SK-N-SH (cell line): ENCODE measurements around the gene UVRAG. TPM values are rescaled to one million over a fixed set of nuclear protein-coding genes. Genes with fewer than 3 reads are reported as not detected.

Source experiments
- CTCF ChIA-PET: fragments of 300-600, 350-600 bp; formaldehyde crosslinking; extraction: SDS; loops from one replicate; lab custom pipeline; 2021; lab: Yijun Ruan, JAX
- POLR2A ChIA-PET: fragments of 350-600 bp; sonication (Branson Sonifier 250); formaldehyde crosslinking; extraction: SDS; loops from one replicate; lab custom pipeline; 2020; ENCODE audit warnings: antibody characterized with exemption, inconsistent platforms; lab: Yijun Ruan, JAX
- DNase-seq: peaks from one replicate; pipeline ENCODE4 v3.0.0; 2012
- H2AFZ ChIP-seq: fragments of 200-600 bp; sonication (generic); 2 replicates; pipeline ENCODE4 v1.8.1; 2016; ENCODE audit warnings: antibody characterized with exemption, mild to moderate bottlenecking, low read depth
- H3F3A ChIP-seq: fragments of 200-600 bp; sonication (generic); replicated peaks from 2 replicates; pipeline ENCODE3; 2016; ENCODE audit warnings: antibody characterized with exemption, mild to moderate bottlenecking; ENCODE audit not compliant: insufficient read depth
- H3K27ac ChIP-seq, 2 experiments: fragments of 200-500 bp in 1 of 2; fragments of 200-600 bp in 1 of 2; sonication (Bioruptor generic) in 1 of 2; sonication (generic), shearing (Covaris generic) in 1 of 2; 2 replicates each; pipeline versions ENCODE4 v1.5.1 to v1.6.1; 2014 to 2016; ENCODE audit warnings: low read depth in 2 of 2, inconsistent platforms in 1 of 2, low read length in 1 of 2, mild to moderate bottlenecking in 1 of 2, mixed read lengths in 1 of 2
- H3K27me3 ChIP-seq: fragments of 200-600 bp; sonication (generic), shearing (Covaris generic); 2 replicates; pipeline ENCODE4 v1.6.1; 2016; ENCODE audit warnings: mixed run types; ENCODE audit not compliant: insufficient read depth
- H3K36me3 ChIP-seq, 2 experiments: fragments of 200-500 bp in 1 of 2; fragments of 200-600 bp in 1 of 2; sonication (Bioruptor generic) in 1 of 2; sonication (generic) in 1 of 2; replicated peaks in 1 of 2; 2 replicates each; pipeline versions ENCODE3 to v1.5.1; 2014 to 2016; ENCODE audit warnings: low read length in 1 of 2, mild to moderate bottlenecking in 1 of 2; ENCODE audit not compliant: insufficient read depth in 2 of 2, control insufficient read depth in 1 of 2
- H3K4me1 ChIP-seq, 2 experiments: fragments of 200-500 bp in 1 of 2; fragments of 200-600 bp in 1 of 2; sonication (Bioruptor generic) in 1 of 2; sonication (generic), shearing (Covaris generic) in 1 of 2; 2 replicates each; pipeline versions ENCODE4 v1.5.1 to v1.6.1; 2014 to 2016; ENCODE audit warnings: low read depth in 1 of 2, low read length in 1 of 2, mixed run types in 1 of 2; ENCODE audit not compliant: insufficient read depth in 2 of 2, control insufficient read depth in 1 of 2
- H3K4me2 ChIP-seq: fragments of 200-600 bp; sonication (generic), shearing (Covaris generic); 2 replicates; pipeline ENCODE4 v1.6.1; 2017; ENCODE audit warnings: mixed run types
- H3K4me3 ChIP-seq, 2 experiments: fragments of 200-500 bp in 1 of 2; fragments of 200-600 bp in 1 of 2; sonication (Bioruptor generic) in 1 of 2; sonication (generic), shearing (Covaris generic) in 1 of 2; 2 replicates each; pipeline versions ENCODE4 v1.5.1 to v1.8.1; 2014 to 2016; ENCODE audit warnings: low read depth in 2 of 2, inconsistent platforms in 1 of 2, low read length in 1 of 2, mild to moderate bottlenecking in 1 of 2, mixed read lengths in 1 of 2, moderate library complexity in 1 of 2
- H3K79me2 ChIP-seq: fragments of 200-600 bp; sonication (generic); 2 replicates; pipeline ENCODE4 v1.8.1; 2017; ENCODE audit warnings: mild to moderate bottlenecking; ENCODE audit not compliant: insufficient read depth
- H3K9ac ChIP-seq: fragments of 200-600 bp; sonication (generic); 2 replicates; pipeline ENCODE4 v1.6.1; 2017; ENCODE audit warnings: mixed run types
- H3K9me2 ChIP-seq: fragments of 200-600 bp; sonication (generic); 2 replicates; pipeline ENCODE4 v1.6.1; 2017; ENCODE audit warnings: mixed run types
- H3K9me3 ChIP-seq: fragments of 200-600 bp; sonication (generic); 2 replicates; pipeline ENCODE4 v1.6.1; 2017; ENCODE audit warnings: mixed run types, mild to moderate bottlenecking, moderate library complexity
- H4K20me1 ChIP-seq: fragments of 200-600 bp; sonication (generic); 2 replicates; pipeline ENCODE4 v1.6.1; 2017; ENCODE audit warnings: mild to moderate bottlenecking, mixed run types; ENCODE audit not compliant: insufficient read depth
- EP300 ChIP-seq, 2 experiments: IDR thresholded peaks; 2 replicates each; pipeline versions ENCODE4 v1.4.0 to v1.6.1; 2012; ENCODE audit warnings: borderline replicate concordance in 1 of 2, low read depth in 1 of 2, low read length in 1 of 2
- EZH2phosphoT487 ChIP-seq: fragments of 200-600 bp; sonication (generic); IDR thresholded peaks from 2 replicates; pipeline ENCODE4 v1.6.1; 2017; ENCODE audit warnings: low read depth, mixed run types, mild to moderate bottlenecking, antibody characterized with exemption, moderate library complexity, borderline replicate concordance
- FOSL2 ChIP-seq: IDR thresholded peaks from 2 replicates; pipeline ENCODE4 v1.4.0; 2012; ENCODE audit warnings: low read depth, mild to moderate bottlenecking, moderate library complexity, borderline replicate concordance
- FOXM1 ChIP-seq: IDR thresholded peaks from 2 replicates; pipeline ENCODE4 v1.4.0; 2012; ENCODE audit warnings: low read depth, mild to moderate bottlenecking
- GATA2 ChIP-seq: sonication (generic); formaldehyde crosslinking; IDR thresholded peaks from 2 replicates; pipeline ENCODE4 v1.5.0; 2020; ENCODE audit warnings: mild to moderate bottlenecking, missing genetic modification reagents
- IRF3 ChIP-seq: fragments of 150-350 bp; IDR thresholded peaks from 2 replicates; pipeline ENCODE4 v1.6.1; 2016; ENCODE audit warnings: mild to moderate bottlenecking, low read depth, low read length
- JUND ChIP-seq: IDR thresholded peaks from 2 replicates; pipeline ENCODE4 v1.4.0; 2012
- NFIC ChIP-seq: IDR thresholded peaks from 2 replicates; pipeline ENCODE4 v1.4.0; 2012; ENCODE audit warnings: borderline replicate concordance
- NRF1 ChIP-seq: IDR thresholded peaks from 2 replicates; pipeline ENCODE4 v1.6.1; 2012; ENCODE audit warnings: low read depth, mild to moderate bottlenecking, low read length
- RCOR1 ChIP-seq: fragments of 150-350 bp; IDR thresholded peaks from 2 replicates; pipeline ENCODE4 v1.6.1; 2017; ENCODE audit warnings: antibody characterized with exemption, low read length
- RFX5 ChIP-seq: IDR thresholded peaks from 2 replicates; pipeline ENCODE4 v1.6.1; 2012; ENCODE audit warnings: mild to moderate bottlenecking, improper control_type of control experiment, low read length
- RXRA ChIP-seq: IDR thresholded peaks from 2 replicates; pipeline ENCODE4 v1.4.0; 2012; ENCODE audit warnings: low read depth, mild to moderate bottlenecking, borderline replicate concordance
- SIN3A ChIP-seq: IDR thresholded peaks from 2 replicates; pipeline ENCODE4 v1.6.1; 2012; ENCODE audit warnings: low read depth, mild to moderate bottlenecking, low read length, moderate library complexity, borderline replicate concordance
- TCF12 ChIP-seq: IDR thresholded peaks from 2 replicates; pipeline ENCODE4 v1.4.0; 2012
- USF1 ChIP-seq: IDR thresholded peaks from 2 replicates; pipeline ENCODE4 v1.4.0; 2012; ENCODE audit warnings: low read depth, borderline replicate concordance
- USF2 ChIP-seq: fragments of 150-350 bp; IDR thresholded peaks from 2 replicates; pipeline ENCODE4 v1.6.1; 2017; ENCODE audit warnings: antibody characterized with exemption, low read length, low read depth, borderline replicate concordance
- YY1 ChIP-seq: IDR thresholded peaks from 2 replicates; pipeline ENCODE4 v1.4.0; 2012; ENCODE audit warnings: low read depth, mild to moderate bottlenecking
- WGBS: methylation state at CpG from one replicate; pipeline ENCODE4 v1.1.6; 2017; ENCODE audit warnings: low lambda C conversion rate; 5-methylcytosine and 5-hydroxymethylcytosine counted together
- polyA plus RNA-seq, 3 experiments: library from polyadenylated mRNA; depleted of rRNA; stranded (reverse); fragments of >200 nt; gene quantifications; 2 replicates each; pipeline ENCODE4 v1.2.3, GENCODE V29; 2012

The UVRAG gene
- polyA plus RNA-seq, 1 of the 3 experiments (the other 2 are of a cell fraction): 5.8 TPM

GRCh38 chr11:76123248-76123647, 308.2 kb downstream of the UVRAG start:
- Histone ChIP-seq H2AFZ (no peak overlapping the region), H3K4me2 (no peak overlapping the region), H3K27me3 (no peaks in the 10 kb centered on the region), H3K9me3 (no peaks in the 10 kb centered on the region), H3K4me3 (no peak overlapping the region), H4K20me1 (no peaks in the 10 kb centered on the region), H3K36me3 (no peaks in the 10 kb centered on the region), H3K9ac (no peak overlapping the region), H3F3A (no peaks in the 10 kb centered on the region), H3K79me2 (no peaks in the 10 kb centered on the region), H3K27ac (no peak overlapping the region), H3K9me2 (no peaks in the 10 kb centered on the region), H3K4me1 (peaks cover 0 to 9% of the 10 kb centered on the region in 2 experiments; a peak in 2 of 4 replicates)
- TF ChIP-seq USF1: no peak
- no peak for TF ChIP-seq FOXM1
- no peak for TF ChIP-seq FOSL2
- no peak for TF ChIP-seq TCF12
- TF ChIP-seq EZH2phosphoT487: no peak
- TF ChIP-seq RXRA: no peak
- TF ChIP-seq IRF3: no peak
- no peak for TF ChIP-seq USF2
- no peak for TF ChIP-seq RFX5
- TF ChIP-seq EP300 (IDR thresholded peaks at IDR 0.05; ENCODE audit: borderline replicate concordance in 1 of 2, low read depth in 1 of 2, low read length in 1 of 2): no peak
- no peak for TF ChIP-seq SIN3A
- no peak for TF ChIP-seq NRF1
- no peak for TF ChIP-seq JUND
- no peak for TF ChIP-seq GATA2 (CRISPR knock-in tag)
- no peak for TF ChIP-seq YY1
- TF ChIP-seq RCOR1: no peak
- no peak for TF ChIP-seq NFIC
- ChIA-PET POLR2A (no interaction called here), CTCF (no interaction called here)
- DNase-seq: no peak
- WGBS: 93% methylated on average over 4 of the region's 4 CpGs
